Measurements from ENCODE around the gene BAZ2B.

DNA sequence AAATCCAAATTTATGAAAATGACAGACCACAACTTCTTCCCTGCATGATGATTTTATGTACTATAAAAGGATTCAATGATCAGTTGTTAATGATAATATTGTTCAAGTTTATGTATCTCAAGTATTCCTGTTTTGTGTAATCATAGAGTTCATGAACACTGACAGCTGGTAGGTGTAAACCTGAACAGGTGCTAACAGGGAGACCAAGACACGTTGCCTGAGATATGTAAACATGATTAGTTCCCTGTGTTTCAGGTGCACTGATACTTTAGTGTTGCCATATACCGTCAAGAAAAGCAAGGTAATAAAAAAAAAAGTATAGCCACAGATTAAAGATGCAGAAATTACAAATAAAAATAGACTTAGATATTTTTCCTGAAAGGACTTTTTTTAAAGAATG lies 131.8 kb downstream of the BAZ2B start:
- TF ChIP-seq TAF1 (IDR thresholded peaks at IDR 0.05; ENCODE audit: low read depth, low read length) (no peak), POLR2A (IDR thresholded peaks at IDR 0.05; ENCODE audit: low read depth, low read length) (no peak)
